Activated B cell treated with CpG ODN at 0.5 μM for 24 hours (primary cell): ENCODE measurements around the gene CDC42EP3. TPM values are rescaled to one million over a fixed set of nuclear protein-coding genes. Genes with fewer than 3 reads are reported as not detected.

ENCODE experiments used
- ATAC-seq: fragments of 200-7000 bp; cut with Tn5 transposase; one replicate; pipeline ENCODE4 v1.10.0; 2021; ENCODE audit warnings: low read depth, mild to moderate bottlenecking, moderate library complexity
- CTCF ChIA-PET: fragments of 350-600 bp; sonication (Branson Sonifier 250); formaldehyde crosslinking; loops from one replicate; lab custom pipeline; 2021; ENCODE audit warnings: antibody characterized with exemption; lab: Charles Lee
- POLR2A ChIA-PET: fragments of 350-600 bp; sonication (Branson Sonifier 250); formaldehyde crosslinking; loops from one replicate; lab custom pipeline; 2021; ENCODE audit warnings: antibody characterized with exemption; lab: Charles Lee
- DNase-seq: peaks from one replicate; pipeline ENCODE4 v3.0.0; 2022
- H3K27ac Mint-ChIP-seq: one replicate; pipeline ENCODE4 v1.8.0; 2020; ENCODE audit warnings: mixed read lengths
- H3K27me3 Mint-ChIP-seq: one replicate; pipeline ENCODE4 v1.8.0; 2021; ENCODE audit warnings: mixed read lengths
- H3K36me3 Mint-ChIP-seq: one replicate; pipeline ENCODE4 v1.8.0; 2021; ENCODE audit warnings: low read depth, mixed read lengths
- H3K4me1 Mint-ChIP-seq: one replicate; pipeline ENCODE4 v1.8.0; 2021; ENCODE audit warnings: mixed read lengths
- H3K4me3 Mint-ChIP-seq: one replicate; pipeline ENCODE4 v1.8.0; 2020; ENCODE audit warnings: mild to moderate bottlenecking, mixed read lengths
- H3K9me3 Mint-ChIP-seq: one replicate; pipeline ENCODE4 v1.8.0; 2020; ENCODE audit warnings: mixed read lengths
- intact Hi-C: fragments of 100-400 bp; cut with micrococcal nuclease; formaldehyde crosslinking; loops from one replicate; pipeline ENCODE4 v1.15.1; 2024
- total RNA-seq: library from RNA; stranded (reverse); gene quantifications from 2 replicates; pipeline ENCODE4 v1.2.3, GENCODE V29; 2022
- TF ChIP-seq, protein P1 (sequence below): fragments of 200-600 bp; IDR thresholded peaks from one replicate; pipeline ENCODE4 v1.8.0; 2022; ENCODE audit warnings: antibody characterized with exemption, mild to moderate bottlenecking

Gene CDC42EP3
- total RNA-seq, 1 donor from 2014 or later, result 33.2 TPM

DNA sequence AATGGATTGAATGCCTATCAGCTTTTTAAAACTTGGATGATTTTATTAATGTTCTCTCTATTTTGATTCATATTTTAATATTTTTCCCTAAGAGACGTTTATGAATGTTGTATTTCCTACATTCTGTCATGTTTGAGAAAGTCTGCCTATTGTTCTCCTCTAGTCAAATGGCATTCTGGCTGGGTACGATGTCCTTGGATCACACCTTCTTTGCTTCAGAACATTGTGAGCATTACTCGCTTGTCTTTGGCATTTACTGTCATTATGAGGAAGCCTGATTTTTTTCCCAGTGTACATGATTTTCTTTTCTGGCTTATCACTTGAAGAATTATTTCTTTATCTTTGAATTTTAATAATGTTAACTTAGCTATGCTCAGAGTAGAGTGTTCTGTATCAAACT lies 78.4 kb downstream of the CDC42EP3 start:
- ATAC-seq, result no peak
- no peak overlapping the region for H3K4me3 Mint-ChIP-seq
- intact Hi-C loops, result no loop called here
- CTCF ChIA-PET, result interaction anchor here (1.3 kb wide), 1 partner anchor 239 kb away, joined by 5 read pairs; no protein-coding TSS in a partner anchor
- H3K27ac Mint-ChIP-seq, result no peak overlapping the region
- no peak for DNase-seq
- POLR2A ChIA-PET, result interaction anchor here (0.6 kb wide), 1 partner anchor 13 kb away, joined by 3 read pairs; no protein-coding TSS in a partner anchor
- no peaks in the 10 kb centered on the region for H3K27me3 Mint-ChIP-seq
- peaks cover 25% of the 10 kb centered on the region for H3K4me1 Mint-ChIP-seq
- peaks cover 11% of the 10 kb centered on the region for H3K9me3 Mint-ChIP-seq
- TF ChIP-seq, protein P1, sequence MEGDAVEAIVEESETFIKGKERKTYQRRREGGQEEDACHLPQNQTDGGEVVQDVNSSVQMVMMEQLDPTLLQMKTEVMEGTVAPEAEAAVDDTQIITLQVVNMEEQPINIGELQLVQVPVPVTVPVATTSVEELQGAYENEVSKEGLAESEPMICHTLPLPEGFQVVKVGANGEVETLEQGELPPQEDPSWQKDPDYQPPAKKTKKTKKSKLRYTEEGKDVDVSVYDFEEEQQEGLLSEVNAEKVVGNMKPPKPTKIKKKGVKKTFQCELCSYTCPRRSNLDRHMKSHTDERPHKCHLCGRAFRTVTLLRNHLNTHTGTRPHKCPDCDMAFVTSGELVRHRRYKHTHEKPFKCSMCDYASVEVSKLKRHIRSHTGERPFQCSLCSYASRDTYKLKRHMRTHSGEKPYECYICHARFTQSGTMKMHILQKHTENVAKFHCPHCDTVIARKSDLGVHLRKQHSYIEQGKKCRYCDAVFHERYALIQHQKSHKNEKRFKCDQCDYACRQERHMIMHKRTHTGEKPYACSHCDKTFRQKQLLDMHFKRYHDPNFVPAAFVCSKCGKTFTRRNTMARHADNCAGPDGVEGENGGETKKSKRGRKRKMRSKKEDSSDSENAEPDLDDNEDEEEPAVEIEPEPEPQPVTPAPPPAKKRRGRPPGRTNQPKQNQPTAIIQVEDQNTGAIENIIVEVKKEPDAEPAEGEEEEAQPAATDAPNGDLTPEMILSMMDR, result no peak
- H3K36me3 Mint-ChIP-seq, result no peaks in the 10 kb centered on the region
